GM12874 (cell line): Measurements from ENCODE around the gene SPEM3.

Experiments used
- CTCF ChIP-seq: IDR thresholded peaks from 2 replicates; pipeline ENCODE4 v1.5.1; 2011; ENCODE audit warnings: low read depth, mild to moderate bottlenecking, control low read depth, low read length, moderate library complexity; ENCODE audit not compliant: insufficient read depth

The SPEM3 gene

GRCh38 chr17:7460850-7461660, 32.4 kb downstream of the SPEM3 start:
- TF ChIP-seq CTCF: no peak

GRCh38 chr17:7462474-7463371, 34.1 kb downstream of the SPEM3 start:
- TF ChIP-seq CTCF: no peak

DNA sequence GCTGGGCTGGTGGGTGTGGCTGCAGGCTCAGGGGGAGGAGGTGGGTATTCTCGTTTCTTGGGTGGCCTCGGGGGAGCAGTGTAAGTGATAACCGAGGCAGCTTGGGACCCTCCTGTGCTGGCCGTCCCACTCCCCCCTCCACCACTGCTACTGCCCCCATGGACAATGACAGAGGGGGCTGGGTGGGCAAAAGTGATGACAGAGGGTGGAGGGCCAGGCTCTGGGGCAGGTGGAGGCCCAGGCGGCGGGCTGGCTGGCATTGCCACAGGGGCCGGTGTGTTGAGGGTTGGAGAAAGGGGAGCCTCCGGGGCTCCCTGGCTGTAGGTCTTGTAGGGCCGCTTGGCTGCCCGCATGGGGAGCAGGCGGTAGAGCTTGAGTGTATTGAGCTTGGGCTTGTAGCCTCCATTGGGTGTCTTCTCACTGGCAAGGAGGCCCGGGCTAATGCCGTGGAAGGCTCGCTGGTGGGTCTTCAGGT, 34.8 kb downstream of the SPEM3 start:
- no peak for TF ChIP-seq CTCF

DNA sequence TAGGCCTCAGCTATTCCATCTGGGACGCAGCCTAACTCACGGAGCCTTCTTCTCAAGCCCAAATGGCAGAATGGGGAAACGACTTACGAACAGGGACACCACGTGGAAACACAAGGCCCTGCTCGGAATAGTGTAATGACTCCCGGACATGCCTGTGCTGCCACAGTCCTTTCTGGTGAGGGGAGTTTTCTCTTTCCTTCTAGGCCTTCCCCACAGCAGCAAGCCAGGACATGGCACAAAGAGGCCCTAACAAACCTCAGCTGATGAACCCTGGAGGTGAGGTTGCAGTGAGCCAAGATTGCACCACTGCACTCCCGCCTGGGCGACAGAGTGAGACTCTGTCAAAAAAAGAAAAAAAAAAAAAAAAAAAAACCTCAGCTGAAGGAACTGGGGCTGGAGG, 35.4 kb downstream of the SPEM3 start:
- no peak for TF ChIP-seq CTCF

DNA sequence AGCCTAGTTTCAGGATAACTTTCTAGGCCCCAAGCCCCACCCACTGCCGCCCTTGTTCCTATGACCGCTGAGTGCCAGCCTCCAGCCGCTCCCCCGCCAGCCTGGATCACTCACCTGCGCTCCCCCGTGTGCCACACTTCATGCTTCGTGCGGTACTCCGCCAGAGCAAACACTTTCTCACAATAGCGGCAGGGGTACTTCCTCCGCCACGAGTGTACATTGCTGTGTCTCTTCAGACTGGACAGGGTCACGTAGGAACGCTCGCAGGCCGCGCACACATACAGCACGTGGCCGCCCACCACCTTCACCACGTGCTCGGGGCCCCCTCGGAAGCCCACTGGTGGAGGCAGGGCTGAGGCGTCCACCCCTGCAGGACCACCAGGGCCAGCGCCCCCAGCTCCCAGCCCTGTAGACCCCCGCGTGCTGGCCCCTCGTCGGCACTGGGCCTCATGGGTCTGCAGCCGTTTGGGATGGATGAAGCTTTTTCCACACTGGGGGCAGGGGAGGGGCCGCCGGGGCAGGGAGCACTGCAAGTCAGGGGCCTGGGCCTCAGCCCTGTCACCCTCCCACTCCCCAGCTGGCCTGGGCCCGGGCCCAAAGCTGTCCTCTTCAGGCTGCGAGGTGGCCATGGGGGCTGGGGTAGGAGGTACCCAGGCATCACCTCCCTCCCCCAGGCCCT, 37.1 kb downstream of the SPEM3 start:
- no peak for TF ChIP-seq CTCF

GRCh38 chr17:7466318-7466638, 37.6 kb downstream of the SPEM3 start:
- no peak for TF ChIP-seq CTCF

DNA sequence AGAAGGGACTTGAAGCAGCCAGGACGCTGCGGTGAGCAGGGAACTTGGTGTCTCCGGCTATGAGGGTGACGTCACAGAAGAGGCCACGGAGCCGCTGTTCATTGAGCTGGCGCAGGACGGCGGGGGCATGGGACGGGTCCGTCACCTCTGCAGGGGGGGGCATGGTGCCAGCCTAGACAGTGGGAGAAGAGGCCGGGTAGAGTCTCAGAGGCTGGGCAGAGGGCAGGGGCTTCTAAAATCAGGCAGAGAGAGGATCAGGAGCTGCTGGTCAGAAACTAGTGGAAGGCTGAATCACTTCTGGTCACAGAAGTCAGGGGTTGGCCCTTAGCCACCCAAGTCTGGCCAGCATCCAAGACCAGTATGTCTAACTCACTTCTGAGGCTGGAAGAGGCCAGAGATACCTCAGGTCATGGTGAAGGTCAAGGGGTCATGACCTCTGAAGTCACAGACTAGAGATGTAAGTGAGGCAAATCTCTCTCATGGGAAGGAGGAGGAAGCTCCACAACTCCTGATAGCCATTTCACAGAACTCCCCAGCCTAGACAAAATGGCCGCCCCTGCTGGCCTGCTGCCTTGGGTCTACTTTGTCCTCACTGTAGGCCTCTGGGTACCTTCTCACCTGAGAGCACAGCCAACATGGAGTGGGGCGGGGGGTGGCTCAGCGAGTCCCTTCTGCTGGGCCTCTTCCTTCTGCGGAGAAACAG, 38.1 kb downstream of the SPEM3 start:
- TF ChIP-seq CTCF: no peak
